ENCODE data around the gene EXT2. TPM values are rescaled to one million over a fixed set of nuclear protein-coding genes. Genes with fewer than 3 reads are reported as not detected.

EXT2 gene
- total and polyA plus RNA-seq, 4 donors, result 18.0 to 95.3 (median 45.9) TPM

DNA sequence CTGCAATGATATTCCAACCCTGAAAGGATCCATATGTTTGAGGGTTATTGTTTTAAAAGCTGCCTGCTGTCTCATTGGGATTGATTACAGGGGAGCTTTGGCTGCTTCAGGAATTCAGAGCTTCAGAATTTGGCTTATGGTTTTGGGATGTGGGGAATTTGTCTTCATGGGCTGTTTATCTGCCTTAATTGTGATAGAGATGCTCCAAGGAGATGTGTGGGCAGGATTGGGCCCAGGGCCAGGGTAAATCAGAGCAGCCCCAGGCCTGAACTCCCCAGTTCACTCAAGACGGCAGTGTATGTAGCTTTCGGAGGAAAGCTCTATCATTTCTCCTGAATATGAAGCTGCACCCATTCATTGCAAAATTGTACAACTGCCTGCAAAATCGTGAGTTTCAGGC lies 126.0 kb downstream of the EXT2 start:
- H3K27ac ChIP-seq (ENCODE audit: low read depth in 1 of 2, low read length in 1 of 2), result no peak overlapping the region
- ATAC-seq (ENCODE audit: insufficient read depth, low FRiP score) (no peak), DNase-seq (peak in 1 of 3 donors; percentile 19)
- no peak for TF ChIP-seq CTCF (IDR thresholded peaks at IDR 0.05; ENCODE audit: control extremely low read depth, extremely low read depth)
- no peaks in the 10 kb centered on the region for H3K27me3 ChIP-seq (ENCODE audit: control insufficient read depth in 3 of 3, insufficient read depth in 3 of 3, low read length in 2 of 3)
- peaks cover 0 to 11% (median 2%) of the 10 kb centered on the region in 5 donors for H3K4me1 ChIP-seq (ENCODE audit: control insufficient read depth in 5 of 5, insufficient read depth in 5 of 5, low read length in 5 of 5)
- no peaks in the 10 kb centered on the region for H3K9me3 ChIP-seq (ENCODE audit: control insufficient read depth in 4 of 4, insufficient read depth in 3 of 4, low read length in 3 of 4)
- no peak overlapping the region for H3K9ac ChIP-seq (ENCODE audit: insufficient read depth in 1 of 2, low read length in 2 of 2)
- WGBS, 2 donors, result 84 to 89% methylated on average over 3 of the region's 3 CpGs
- no peak overlapping the region for H3K4me3 ChIP-seq
- H3K36me3 ChIP-seq (ENCODE audit: control insufficient read depth in 4 of 4, insufficient read depth in 4 of 4, low read length in 4 of 4), result peaks cover 0 to 5% (median 2%) of the 10 kb centered on the region in 4 donors

DNA sequence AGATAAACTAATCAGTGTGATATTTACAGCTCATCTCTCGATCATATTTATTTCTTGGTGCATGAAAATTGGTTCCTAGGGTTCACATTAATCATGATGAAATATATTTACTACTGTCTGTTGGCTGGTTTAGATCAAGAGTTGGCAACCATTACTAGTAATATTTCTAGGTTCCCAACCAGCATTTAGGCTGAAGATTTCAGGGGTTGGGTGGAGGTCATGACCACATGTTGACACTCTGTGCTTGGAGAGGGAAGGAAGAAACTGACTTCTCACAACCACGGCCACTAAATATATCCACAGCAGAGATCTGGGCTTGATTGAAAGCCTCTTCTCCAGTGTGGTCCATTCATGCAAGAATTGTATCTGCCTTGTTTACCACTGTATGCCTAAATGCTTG lies 126.5 kb downstream of the EXT2 start:
- Histone ChIP-seq H3K9ac (ENCODE audit: insufficient read depth in 1 of 2, low read length in 2 of 2) (no peak overlapping the region), H3K27ac (ENCODE audit: low read depth in 1 of 2, low read length in 1 of 2) (no peak overlapping the region), H3K9me3 (ENCODE audit: control insufficient read depth in 4 of 4, insufficient read depth in 3 of 4, low read length in 3 of 4) (no peaks in the 10 kb centered on the region), H3K27me3 (ENCODE audit: control insufficient read depth in 3 of 3, insufficient read depth in 3 of 3, low read length in 2 of 3) (no peaks in the 10 kb centered on the region), H3K4me3 (no peak overlapping the region), H3K36me3 (ENCODE audit: control insufficient read depth in 4 of 4, insufficient read depth in 4 of 4, low read length in 4 of 4) (peaks cover 0 to 5% (median 2%) of the 10 kb centered on the region in 4 donors), H3K4me1 (ENCODE audit: control insufficient read depth in 5 of 5, insufficient read depth in 5 of 5, low read length in 5 of 5) (peaks cover 0 to 17% (median 2%) of the 10 kb centered on the region in 5 donors)
- 85 to 86% methylated on average over 2 of the region's 2 CpGs for WGBS, 2 donors
- TF ChIP-seq CTCF (IDR thresholded peaks at IDR 0.05; ENCODE audit: control extremely low read depth, extremely low read depth), result no peak
- ATAC-seq (ENCODE audit: insufficient read depth, low FRiP score), result no peak
- DNase-seq, result no peak

- no peak for DNase-seq
- Histone ChIP-seq H3K27ac (ENCODE audit: low read depth in 1 of 2, low read length in 1 of 2) (no peak overlapping the region), H3K9me3 (ENCODE audit: control insufficient read depth in 4 of 4, insufficient read depth in 3 of 4, low read length in 3 of 4) (no peaks in the 10 kb centered on the region), H3K27me3 (ENCODE audit: control insufficient read depth in 3 of 3, insufficient read depth in 3 of 3, low read length in 2 of 3) (no peaks in the 10 kb centered on the region), H3K4me1 (ENCODE audit: control insufficient read depth in 5 of 5, insufficient read depth in 5 of 5, low read length in 5 of 5) (peaks cover 0 to 27% (median 6%) of the 10 kb centered on the region in 5 donors), H3K9ac (ENCODE audit: insufficient read depth in 1 of 2, low read length in 2 of 2) (no peak overlapping the region), H3K36me3 (ENCODE audit: control insufficient read depth in 4 of 4, insufficient read depth in 4 of 4, low read length in 4 of 4) (peaks cover 0 to 3% (median 0%) of the 10 kb centered on the region in 4 donors), H3K4me3 (no peak overlapping the region)
- ATAC-seq (ENCODE audit: insufficient read depth, low FRiP score), result no peak
- no peak for TF ChIP-seq CTCF (IDR thresholded peaks at IDR 0.05; ENCODE audit: control extremely low read depth, extremely low read depth)
Observed at GRCh38 chr11:44223238-44223637, 127.8 kb downstream of the EXT2 start.

DNA sequence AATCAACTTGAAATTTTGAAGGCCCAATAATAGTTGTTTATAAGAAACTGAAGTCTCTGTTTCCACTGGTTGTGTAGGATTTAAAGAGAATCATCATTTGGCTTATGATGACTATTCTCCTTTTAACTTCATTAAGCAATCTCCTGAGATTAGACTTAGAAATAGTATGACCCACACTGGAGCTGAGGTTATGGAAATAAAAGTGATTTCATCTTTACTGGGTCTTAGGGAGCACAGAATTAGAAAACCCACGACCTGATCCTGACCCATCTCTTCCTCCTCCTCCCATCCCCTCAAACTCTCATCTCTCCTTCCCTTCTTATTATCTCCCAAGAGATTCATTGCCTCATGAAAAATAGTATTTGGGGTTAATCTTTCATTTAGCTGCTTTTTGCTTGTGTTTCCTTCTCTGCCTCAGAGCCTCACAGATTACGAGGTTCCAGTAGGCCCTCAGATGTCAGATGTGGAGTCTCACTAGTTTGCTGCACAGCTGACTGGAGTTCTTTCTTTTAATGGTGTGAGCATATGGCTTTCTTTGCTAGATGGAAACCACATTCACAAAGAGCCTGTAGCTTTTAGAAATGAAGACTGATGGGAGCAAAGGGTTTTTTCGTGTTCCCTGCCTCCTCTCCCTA lies 129.5 kb downstream of the EXT2 start:
- H3K4me3 ChIP-seq, result no peak overlapping the region
- no peaks in the 10 kb centered on the region for H3K27me3 ChIP-seq (ENCODE audit: control insufficient read depth in 3 of 3, insufficient read depth in 3 of 3, low read length in 2 of 3)
- H3K9ac ChIP-seq (ENCODE audit: insufficient read depth in 1 of 2, low read length in 2 of 2), result no peak overlapping the region
- no peak overlapping the region for H3K27ac ChIP-seq (ENCODE audit: low read depth in 1 of 2, low read length in 1 of 2)
- peaks cover 0 to 3% (median 0%) of the 10 kb centered on the region in 4 donors for H3K36me3 ChIP-seq (ENCODE audit: control insufficient read depth in 4 of 4, insufficient read depth in 4 of 4, low read length in 4 of 4)
- WGBS, 2 donors, result 91 to 95% methylated on average over 3 of the region's 3 CpGs
- TF ChIP-seq CTCF (IDR thresholded peaks at IDR 0.05; ENCODE audit: control extremely low read depth, extremely low read depth), result no peak
- peak in 1 of 3 donors; percentile 16 for DNase-seq
- no peak for ATAC-seq (ENCODE audit: insufficient read depth, low FRiP score)
- H3K4me1 ChIP-seq (ENCODE audit: control insufficient read depth in 5 of 5, insufficient read depth in 5 of 5, low read length in 5 of 5), result peaks cover 0 to 36% (median 11%) of the 10 kb centered on the region in 5 donors
- no peaks in the 10 kb centered on the region for H3K9me3 ChIP-seq (ENCODE audit: control insufficient read depth in 4 of 4, insufficient read depth in 3 of 4, low read length in 3 of 4)
